Measurements from ENCODE around the gene KCNG1.

- no peak for TF ChIP-seq CCDC6 (CRISPR knock-in tag; IDR thresholded peaks at IDR 0.05)
- TF ChIP-seq ZZZ3 (CRISPR knock-in tag; IDR thresholded peaks at IDR 0.05; ENCODE audit: borderline replicate concordance): no peak
- TF ChIP-seq FOXK2 (IDR thresholded peaks at IDR 0.05): no peak
- no peak for TF ChIP-seq ZNF460 (CRISPR knock-in tag; IDR thresholded peaks at IDR 0.05; ENCODE audit: borderline replicate concordance)
- no peak for TF ChIP-seq ZBTB43 (CRISPR knock-in tag; conservative IDR thresholded peaks at IDR 0.05)
- TF ChIP-seq CTCF (CRISPR knock-in tag; IDR thresholded peaks at IDR 0.05): no peak
- no peak for TF ChIP-seq SMC3 (IDR thresholded peaks at IDR 0.05; ENCODE audit: low read length)
- TF ChIP-seq BCLAF1 (IDR thresholded peaks at IDR 0.05): no peak
- no peak for TF ChIP-seq PREB (CRISPR knock-in tag; IDR thresholded peaks at IDR 0.05)
- no peak for TF ChIP-seq ZBTB34 (CRISPR knock-in tag; IDR thresholded peaks at IDR 0.05)
- no peak for TF ChIP-seq TGIF2 (CRISPR knock-in tag; IDR thresholded peaks at IDR 0.05)
- no peak for TF ChIP-seq ZBTB25 (CRISPR knock-in tag; IDR thresholded peaks at IDR 0.05)
- no peak for TF ChIP-seq EP300 (IDR thresholded peaks at IDR 0.05; ENCODE audit: low read depth in 2 of 2, low read length in 2 of 2)
- TF ChIP-seq EP300 (CRISPR knock-in tag; IDR thresholded peaks at IDR 0.05; ENCODE audit: borderline replicate concordance): no peak
- no peak for TF ChIP-seq DPF2 (CRISPR knock-in tag; IDR thresholded peaks at IDR 0.05; ENCODE audit: borderline replicate concordance, low read depth)
Measured at GRCh38 chr20:51002633-51003032, 20.3 kb downstream of the KCNG1 start.
